HG02588 (cell line): Measurements from ENCODE around the gene CFAP20DC.
"Not testable (repeated sequence)": the region's sequence is repeated elsewhere in the genome, so short reads cannot be mapped to it uniquely, and the experiment has no call there.

Source experiments
- ATAC-seq: cut with Tn5 transposase; IDR thresholded peaks from one replicate; pipeline ENCODE4 v1.9.1; 2021; ENCODE audit warnings: mild to moderate bottlenecking, moderate library complexity; ENCODE audit not compliant: unreplicated experiment

CFAP20DC gene

DNA sequence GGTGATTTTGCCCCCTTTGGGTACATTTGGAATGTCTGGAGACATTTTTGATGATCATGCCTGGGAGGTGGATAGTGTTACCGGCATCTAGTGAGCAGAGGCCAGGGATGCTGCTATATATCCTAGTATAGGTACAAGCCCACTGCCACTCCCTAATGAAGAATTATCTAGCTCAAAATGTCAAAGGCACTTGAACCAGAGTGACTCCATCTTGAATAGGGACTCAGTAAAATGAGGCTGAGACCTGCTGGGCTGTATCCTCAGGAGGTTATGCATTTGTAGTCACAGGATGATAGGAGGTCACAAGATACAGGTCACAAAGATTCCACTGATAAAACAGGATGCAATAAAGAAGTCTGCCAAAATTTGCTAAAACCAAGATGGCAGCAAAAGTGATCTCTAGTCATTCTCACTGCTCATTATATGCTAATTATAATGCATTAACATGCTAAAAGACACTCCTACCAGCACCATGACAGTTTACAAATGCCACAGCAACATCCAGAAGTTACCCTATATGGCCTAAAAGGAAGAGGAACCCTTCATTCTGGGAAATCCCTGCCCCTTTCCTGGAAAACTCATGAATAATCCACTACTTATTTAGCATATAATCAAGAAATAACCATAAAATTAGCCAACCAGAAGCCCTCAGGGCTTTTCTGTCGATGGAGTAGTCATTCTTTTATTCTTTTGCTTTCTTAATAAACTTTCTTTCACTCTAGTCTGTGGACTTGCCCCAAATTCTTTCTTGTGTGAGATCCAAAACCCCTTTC lies 343.2 kb downstream of the CFAP20DC start:
- ATAC-seq: no peak

DNA sequence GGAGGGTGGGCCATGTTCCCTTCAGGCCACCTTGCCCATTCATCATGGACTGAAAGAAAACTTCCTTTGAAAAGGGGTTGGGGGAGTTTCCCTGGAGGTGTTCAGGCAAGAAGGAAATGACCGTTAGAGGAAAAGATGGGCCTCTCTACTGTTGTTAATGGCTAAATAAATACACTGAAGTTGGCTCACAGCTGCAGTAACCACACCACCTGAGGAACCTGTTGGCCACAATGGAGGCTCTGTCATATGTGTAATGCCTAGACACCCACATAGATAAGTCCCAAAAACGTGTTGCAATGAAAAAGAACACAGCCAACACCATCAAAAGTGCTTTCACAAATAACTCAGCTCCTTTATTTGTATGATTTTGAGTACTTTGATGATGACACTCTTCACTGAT lies 345.1 kb downstream of the CFAP20DC start:
- ATAC-seq: no peak

DNA sequence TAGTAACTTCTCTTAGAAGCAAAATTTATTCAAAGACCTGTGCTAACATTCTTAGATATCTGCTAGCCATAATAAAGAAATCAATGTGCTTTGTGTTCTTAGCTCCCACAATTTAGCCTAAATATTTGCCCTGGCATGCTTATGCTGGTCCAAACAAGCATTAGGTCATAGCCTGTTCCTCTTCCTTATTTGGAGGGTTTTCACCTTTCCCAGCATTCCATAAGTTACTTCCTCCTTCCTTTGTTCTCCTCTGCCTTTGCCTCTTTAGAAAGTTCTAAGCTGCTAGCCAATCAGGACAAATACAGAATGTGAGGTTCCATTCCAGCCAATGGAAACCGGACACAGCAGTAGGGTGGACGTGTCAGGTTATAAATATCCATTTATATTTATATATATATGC lies 345.5 kb downstream of the CFAP20DC start:
- not testable (repeated sequence) for ATAC-seq

DNA sequence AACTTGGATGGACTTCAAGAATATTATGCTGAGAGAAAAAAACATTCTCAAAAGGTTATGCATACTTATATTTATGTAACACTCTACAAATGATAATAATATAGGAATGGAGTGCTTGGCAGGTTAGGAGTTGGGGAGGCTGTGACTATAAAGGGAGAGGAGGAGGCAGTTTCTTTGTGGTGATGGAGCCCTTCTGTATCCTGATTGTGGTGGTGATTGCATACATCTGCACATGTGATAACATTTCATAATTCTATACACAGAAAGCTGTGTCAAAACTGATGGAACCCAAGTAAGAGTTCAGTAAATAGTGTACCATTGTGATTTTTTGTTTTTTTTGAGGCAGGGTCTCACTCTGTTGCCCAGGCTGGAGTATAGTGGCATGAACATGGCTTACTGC lies 351.6 kb downstream of the CFAP20DC start:
- no peak for ATAC-seq

DNA sequence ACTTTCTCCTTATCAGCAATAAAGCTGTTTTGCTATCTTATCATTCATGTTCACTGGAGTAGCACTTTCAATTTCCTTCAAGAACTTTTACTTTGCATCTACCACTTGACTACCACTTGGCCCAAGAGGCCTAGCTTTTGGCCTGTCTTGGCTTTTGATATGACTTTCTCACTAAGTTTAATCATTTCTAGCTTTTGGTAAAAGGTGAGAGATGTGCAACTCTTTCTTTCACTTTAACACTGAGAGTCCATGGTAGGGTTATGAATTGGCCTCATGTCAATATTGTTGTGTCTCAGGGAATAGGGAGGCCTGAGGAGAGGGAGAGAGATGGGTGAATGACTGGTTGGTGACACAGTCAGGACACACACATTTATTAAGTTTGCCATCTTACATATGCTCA lies 352.3 kb downstream of the CFAP20DC start:
- ATAC-seq: no peak

DNA sequence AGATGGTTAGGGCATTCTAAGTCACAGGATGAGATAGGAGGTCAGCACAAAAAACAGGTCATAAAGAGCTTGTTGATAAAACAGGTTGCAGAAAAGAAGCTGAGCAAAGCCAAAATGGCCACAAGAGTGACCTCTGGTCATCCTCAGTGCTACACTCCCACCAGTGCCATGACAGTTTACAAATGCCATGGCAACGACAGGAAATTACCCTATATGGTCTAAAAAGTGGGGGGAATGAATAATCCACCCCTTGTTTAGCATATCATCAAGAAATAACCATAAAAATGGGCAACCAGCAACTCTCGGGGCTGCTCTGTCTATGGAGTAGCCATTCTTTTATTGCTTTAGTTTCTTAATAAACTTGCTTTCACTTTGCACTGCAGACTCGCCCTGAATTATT lies 353.0 kb downstream of the CFAP20DC start:
- not testable (repeated sequence) for ATAC-seq

DNA sequence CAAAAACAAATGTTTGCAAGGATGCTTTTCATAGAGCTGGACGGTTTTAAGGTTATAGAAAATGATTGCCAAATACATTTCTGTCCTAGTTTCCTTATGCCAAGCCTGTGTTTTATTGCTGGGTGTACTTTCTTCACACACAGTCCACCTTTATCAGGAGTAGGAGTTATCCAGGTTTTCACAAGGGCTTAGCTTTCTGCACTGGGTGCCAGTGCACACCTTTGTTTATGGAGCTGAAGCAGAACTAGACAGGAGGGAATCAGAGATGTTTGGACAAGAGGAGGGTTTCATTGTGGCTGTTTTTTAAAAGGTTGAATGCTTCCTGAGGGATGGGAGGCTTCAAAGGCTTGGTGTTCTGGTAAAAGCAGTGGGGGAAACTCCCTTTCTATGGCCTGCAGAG lies 353.7 kb downstream of the CFAP20DC start:
- ATAC-seq: no peak

DNA sequence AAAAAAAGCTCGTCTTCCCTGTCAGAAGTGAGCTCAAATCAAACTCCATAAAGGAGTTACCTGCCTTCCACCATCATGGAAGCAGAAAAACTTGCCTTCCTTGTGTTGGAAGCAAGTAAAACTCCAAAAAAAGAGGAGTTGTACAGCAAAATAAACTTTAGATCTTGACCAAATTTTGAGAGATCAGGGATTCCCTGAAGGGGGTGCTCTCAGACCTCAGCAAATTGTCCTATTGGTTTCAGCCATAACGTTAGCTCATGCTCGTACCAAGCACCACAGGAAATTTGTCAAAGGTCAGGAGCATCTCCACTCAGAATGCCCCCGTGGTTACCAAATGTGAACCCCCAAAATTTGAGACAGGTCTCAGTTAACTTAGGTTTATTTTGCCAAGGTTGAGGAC lies 354.5 kb downstream of the CFAP20DC start:
- not testable (repeated sequence) for ATAC-seq

DNA sequence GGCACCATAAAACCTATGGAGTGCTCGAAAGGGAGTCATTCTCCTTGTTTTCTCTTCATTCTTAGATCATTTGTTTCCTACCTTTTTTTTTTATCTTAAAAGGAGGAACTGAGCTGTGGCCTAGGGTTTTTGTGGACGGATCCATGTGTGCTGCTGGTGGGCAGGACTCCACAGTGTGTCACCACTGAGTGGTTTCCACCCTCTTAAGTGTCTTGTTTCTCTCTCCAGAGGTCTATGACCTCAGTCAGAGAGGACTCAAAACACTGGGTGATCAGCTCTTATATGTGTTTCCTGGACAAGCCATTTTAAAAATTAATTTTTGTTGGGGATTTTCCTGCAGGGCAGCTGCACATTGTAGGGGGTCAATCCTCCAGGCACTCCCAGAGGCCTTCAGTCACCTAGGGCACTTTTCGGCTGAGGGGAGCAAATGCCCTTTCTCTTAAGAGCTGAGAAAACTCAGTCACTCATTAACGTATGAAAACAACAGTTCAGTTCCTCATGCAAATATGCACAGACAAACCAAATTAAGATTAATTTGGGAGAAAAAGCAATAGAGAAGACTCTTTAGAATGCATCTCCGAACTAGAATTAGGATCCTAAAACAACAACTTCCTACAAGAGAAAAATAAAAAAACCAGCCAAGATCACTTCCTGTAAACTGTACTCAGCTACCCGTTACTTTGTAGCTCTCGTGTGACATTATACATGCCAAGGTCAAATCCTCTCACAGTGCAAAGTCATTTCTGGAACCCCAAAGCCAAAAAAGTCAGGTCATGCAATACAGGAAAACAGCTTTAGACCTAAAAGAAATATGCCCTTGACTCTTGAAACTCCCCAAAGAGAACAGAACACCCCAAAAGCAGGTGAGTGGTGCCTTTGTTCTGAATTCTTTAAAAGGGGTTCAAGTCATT lies 355.6 kb downstream of the CFAP20DC start:
- ATAC-seq: peak; percentile 55

DNA sequence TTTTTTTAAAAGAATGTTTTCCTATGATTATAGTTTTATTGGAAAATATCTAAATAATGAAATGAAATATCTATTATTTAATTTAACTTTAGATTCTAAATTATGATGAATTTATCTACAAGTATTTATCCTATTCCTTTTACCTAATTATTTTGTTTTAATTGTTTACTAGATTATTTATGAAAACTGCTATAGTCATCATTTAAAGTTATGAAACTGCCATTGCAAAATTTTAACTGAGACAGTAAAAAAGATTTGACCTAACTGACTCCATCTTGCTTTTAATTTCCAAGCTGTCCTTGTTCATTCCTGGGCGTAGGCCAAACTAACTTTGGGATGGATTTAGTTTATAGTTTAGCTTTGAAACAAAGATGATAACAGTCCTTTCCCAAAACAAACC lies 357.3 kb downstream of the CFAP20DC start:
- no peak for ATAC-seq
